Mononuclear cell (primary cell): Measurements from ENCODE around the gene BMP4. TPM values are rescaled to one million over a fixed set of nuclear protein-coding genes. Genes with fewer than 3 reads are reported as not detected.

Experiments used
- H3K27me3 ChIP-seq: 2 replicates; pipeline ENCODE4 v1.6.0; 2011; ENCODE audit warnings: low read length, control low read depth; ENCODE audit not compliant: insufficient read depth
- H3K4me1 ChIP-seq: 2 replicates; pipeline ENCODE4 v1.5.1; 2011; ENCODE audit warnings: mild to moderate bottlenecking, low read length, control low read depth; ENCODE audit not compliant: insufficient read depth
- H3K4me3 ChIP-seq: 2 replicates; pipeline ENCODE4 v1.5.1; 2011; ENCODE audit warnings: mild to moderate bottlenecking, low read length, moderate library complexity
- H3K9me3 ChIP-seq: 2 replicates; pipeline ENCODE4 v1.5.1; 2011; ENCODE audit warnings: low read depth, mild to moderate bottlenecking, control low read depth, low read length
- total RNA-seq: library from RNA; depleted of rRNA; stranded (reverse); fragments of >200 nt; gene quantifications from one replicate; pipeline ENCODE4 v1.2.3, GENCODE V29; 2012

BMP4 gene
- total RNA-seq, 1 donor, result not detected

GRCh38 chr14:53979113-53979681 lies 22.6 kb upstream of the BMP4 start:
- Histone ChIP-seq H3K27me3 (no peaks in the 10 kb centered on the region), H3K4me3 (no peak overlapping the region), H3K4me1 (no peaks in the 10 kb centered on the region), H3K9me3 (no peaks in the 10 kb centered on the region)

GRCh38 chr14:53978194-53978593 lies 21.6 kb upstream of the BMP4 start:
- Histone ChIP-seq H3K27me3 (no peaks in the 10 kb centered on the region), H3K9me3 (no peaks in the 10 kb centered on the region), H3K4me1 (no peaks in the 10 kb centered on the region), H3K4me3 (no peak overlapping the region)

GRCh38 chr14:53975444-53975843 lies 18.8 kb upstream of the BMP4 start:
- Histone ChIP-seq H3K4me1 (no peaks in the 10 kb centered on the region), H3K9me3 (no peaks in the 10 kb centered on the region), H3K27me3 (no peaks in the 10 kb centered on the region), H3K4me3 (no peak overlapping the region)

- Histone ChIP-seq H3K4me1 (no peaks in the 10 kb centered on the region), H3K4me3 (no peak overlapping the region), H3K27me3 (no peaks in the 10 kb centered on the region), H3K9me3 (no peaks in the 10 kb centered on the region)
These were observed 14.9 kb upstream of the BMP4 start for GRCh38 chr14:53971521-53971920.

GRCh38 chr14:53969326-53969725 lies 12.7 kb upstream of the BMP4 start:
- H3K4me3 ChIP-seq, result no peak overlapping the region

GRCh38 chr14:53968726-53969125 lies 12.1 kb upstream of the BMP4 start:
- Histone ChIP-seq H3K4me1 (no peaks in the 10 kb centered on the region), H3K9me3 (no peaks in the 10 kb centered on the region), H3K4me3 (no peak overlapping the region), H3K27me3 (peaks cover 19% of the 10 kb centered on the region)

More at GRCh38 chr14:53969326-53969725, 12.7 kb upstream of the BMP4 start:
- no peaks in the 10 kb centered on the region for H3K9me3 ChIP-seq
- peaks cover 13% of the 10 kb centered on the region for H3K27me3 ChIP-seq
- no peaks in the 10 kb centered on the region for H3K4me1 ChIP-seq

- no peaks in the 10 kb centered on the region for H3K4me1 ChIP-seq
- H3K9me3 ChIP-seq, result no peaks in the 10 kb centered on the region
- H3K27me3 ChIP-seq, result peaks cover 30% of the 10 kb centered on the region
- H3K4me3 ChIP-seq, result no peak overlapping the region
These were observed 11.0 kb upstream of the BMP4 start for GRCh38 chr14:53967606-53968005.

GRCh38 chr14:53964249-53964648 lies 7.6 kb upstream of the BMP4 start:
- H3K9me3 ChIP-seq, result no peaks in the 10 kb centered on the region
- no peaks in the 10 kb centered on the region for H3K4me1 ChIP-seq
- H3K27me3 ChIP-seq, result peaks cover 50% of the 10 kb centered on the region
- H3K4me3 ChIP-seq, result no peak overlapping the region

- Histone ChIP-seq H3K4me1 (no peaks in the 10 kb centered on the region), H3K9me3 (no peaks in the 10 kb centered on the region), H3K4me3 (no peak overlapping the region), H3K27me3 (peaks cover 57% of the 10 kb centered on the region)
These were observed 6.9 kb upstream of the BMP4 start for GRCh38 chr14:53963320-53964227.

- no peaks in the 10 kb centered on the region for H3K4me1 ChIP-seq
- H3K27me3 ChIP-seq, result peaks cover 63% of the 10 kb centered on the region
- H3K4me3 ChIP-seq, result no peak overlapping the region
- H3K9me3 ChIP-seq, result no peaks in the 10 kb centered on the region
These were observed 6.3 kb upstream of the BMP4 start for GRCh38 chr14:53962953-53963319.

GRCh38 chr14:53958628-53959027 lies 2.0 kb upstream of the BMP4 start:
- Histone ChIP-seq H3K27me3 (peaks cover 83% of the 10 kb centered on the region), H3K4me1 (peaks cover 21% of the 10 kb centered on the region), H3K9me3 (no peaks in the 10 kb centered on the region), H3K4me3 (no peak overlapping the region)

- peaks cover 21% of the 10 kb centered on the region for H3K4me1 ChIP-seq
- H3K4me3 ChIP-seq, result no peak overlapping the region
- H3K27me3 ChIP-seq, result peaks cover 81% of the 10 kb centered on the region
- no peaks in the 10 kb centered on the region for H3K9me3 ChIP-seq
These were observed 1.1 kb upstream of the BMP4 start for GRCh38 chr14:53957739-53958138.

GRCh38 chr14:53955671-53956426 lies 776 bp downstream of the BMP4 start:
- peaks cover 80% of the 10 kb centered on the region for H3K27me3 ChIP-seq
- no peak overlapping the region for H3K4me3 ChIP-seq

GRCh38 chr14:53955229-53955556 lies 1.4 kb downstream of the BMP4 start:
- no peaks in the 10 kb centered on the region for H3K9me3 ChIP-seq
- H3K4me3 ChIP-seq, result no peak overlapping the region
- H3K4me1 ChIP-seq, result peaks cover 21% of the 10 kb centered on the region
- peaks cover 77% of the 10 kb centered on the region for H3K27me3 ChIP-seq

More at GRCh38 chr14:53955671-53956426, 776 bp downstream of the BMP4 start:
- no peaks in the 10 kb centered on the region for H3K9me3 ChIP-seq
- peaks cover 21% of the 10 kb centered on the region for H3K4me1 ChIP-seq

- Histone ChIP-seq H3K4me3 (no peak overlapping the region), H3K27me3 (peaks cover 80% of the 10 kb centered on the region), H3K9me3 (no peaks in the 10 kb centered on the region), H3K4me1 (peaks cover 21% of the 10 kb centered on the region)
These were observed 1.9 kb downstream of the BMP4 start for GRCh38 chr14:53954551-53955228.
